ENCODE measurements around the gene IRF3.

- TF ChIP-seq CTCF (conservative IDR thresholded peaks at IDR 0.05 in 1 of 2, IDR thresholded peaks at IDR 0.05 in 1 of 2; ENCODE audit: low read depth in 1 of 2, low read length in 2 of 2) (no peak), EZH2 (IDR thresholded peaks at IDR 0.05; ENCODE audit: low read length, missing control alignments) (no peak)
Measured at GRCh38 chr19:49631014-49631588, 34.6 kb downstream of the IRF3 start.
